ENCODE results near the gene KCNK13. TPM values are rescaled to one million over a fixed set of nuclear protein-coding genes. Genes with fewer than 3 reads are reported as not detected.

KCNK13 gene
- polyA plus RNA-seq, 1 donor from 2014 or later: not detected

DNA sequence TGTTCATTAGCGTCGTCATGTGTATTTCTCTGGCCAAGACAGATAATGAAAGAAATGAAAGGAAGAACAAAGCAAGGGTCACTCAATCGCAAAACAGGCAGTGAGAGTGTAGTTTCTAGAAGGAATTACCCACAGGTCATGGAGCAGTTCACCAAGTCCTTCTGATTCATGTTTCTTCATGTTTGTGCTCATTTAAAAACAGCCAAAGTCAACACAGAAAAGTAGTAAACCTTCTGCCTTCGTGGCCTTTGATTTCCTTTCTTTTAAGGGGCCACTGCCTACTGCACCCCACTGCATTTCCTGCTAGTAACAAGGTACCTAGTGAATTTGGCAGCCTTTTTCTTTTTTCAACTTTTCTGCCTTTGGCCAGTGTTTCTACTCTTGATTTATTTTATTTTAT is 75.1 kb downstream of the KCNK13 start:
- Mint-ChIP-seq H3K4me3 (no peak overlapping the region), H3K4me1 (no peaks in the 10 kb centered on the region), H3K9me3 (peaks cover 0 to 2% (median 0%) of the 10 kb centered on the region in 3 donors), H3K36me3 (no peaks in the 10 kb centered on the region), H3K27me3 (peaks cover 3% of the 10 kb centered on the region), H3K27ac (no peak overlapping the region)

DNA sequence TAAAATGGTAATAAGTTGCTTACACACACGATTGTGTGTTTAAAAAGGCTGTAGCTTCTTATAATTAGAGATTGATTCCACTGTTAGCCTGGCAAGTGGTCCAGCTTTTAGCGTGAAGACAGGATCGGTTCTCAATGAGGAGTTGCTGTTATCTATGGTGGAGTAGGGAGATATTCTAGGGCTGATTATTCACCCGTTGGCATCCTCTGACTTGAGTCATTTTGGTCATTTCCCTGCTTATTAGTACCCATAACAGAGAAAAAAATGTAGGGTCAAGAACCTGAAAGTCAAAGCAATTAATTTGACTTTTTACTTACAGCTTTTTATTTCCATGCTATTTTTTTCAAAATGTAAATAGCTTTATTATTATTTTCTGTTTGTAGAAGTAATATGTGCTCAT is 76.0 kb downstream of the KCNK13 start:
- H3K27me3 Mint-ChIP-seq: peaks cover 2% of the 10 kb centered on the region
- no peak overlapping the region for H3K27ac Mint-ChIP-seq
- no peaks in the 10 kb centered on the region for H3K4me1 Mint-ChIP-seq
- no peak overlapping the region for H3K4me3 Mint-ChIP-seq
- no peaks in the 10 kb centered on the region for H3K36me3 Mint-ChIP-seq
- H3K9me3 Mint-ChIP-seq: peaks cover 0 to 2% (median 0%) of the 10 kb centered on the region in 3 donors

DNA sequence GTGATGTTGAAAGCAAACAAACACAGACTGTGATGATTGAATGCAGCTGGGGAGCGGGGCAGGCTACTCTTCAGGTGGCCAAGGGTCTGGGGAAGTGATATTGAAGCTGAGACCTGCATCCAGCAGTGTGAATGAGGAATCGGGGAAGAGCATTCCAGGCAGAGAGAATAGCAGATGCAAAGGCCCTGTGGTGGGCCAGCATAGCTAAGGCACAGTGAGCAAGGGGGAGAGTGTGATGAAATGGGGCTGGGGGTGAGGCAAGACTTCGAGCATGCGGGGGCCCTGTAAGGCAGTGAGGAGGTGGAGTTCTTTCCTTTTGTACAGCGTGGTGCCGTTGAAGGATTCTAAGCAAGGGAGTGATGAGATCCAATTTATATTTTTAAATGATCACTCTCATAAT is 77.4 kb downstream of the KCNK13 start:
- Mint-ChIP-seq H3K27me3 (peaks cover 2% of the 10 kb centered on the region), H3K27ac (no peak overlapping the region), H3K4me1 (no peaks in the 10 kb centered on the region), H3K4me3 (no peak overlapping the region), H3K36me3 (no peaks in the 10 kb centered on the region), H3K9me3 (peaks cover 0 to 3% (median 0%) of the 10 kb centered on the region in 3 donors)

DNA sequence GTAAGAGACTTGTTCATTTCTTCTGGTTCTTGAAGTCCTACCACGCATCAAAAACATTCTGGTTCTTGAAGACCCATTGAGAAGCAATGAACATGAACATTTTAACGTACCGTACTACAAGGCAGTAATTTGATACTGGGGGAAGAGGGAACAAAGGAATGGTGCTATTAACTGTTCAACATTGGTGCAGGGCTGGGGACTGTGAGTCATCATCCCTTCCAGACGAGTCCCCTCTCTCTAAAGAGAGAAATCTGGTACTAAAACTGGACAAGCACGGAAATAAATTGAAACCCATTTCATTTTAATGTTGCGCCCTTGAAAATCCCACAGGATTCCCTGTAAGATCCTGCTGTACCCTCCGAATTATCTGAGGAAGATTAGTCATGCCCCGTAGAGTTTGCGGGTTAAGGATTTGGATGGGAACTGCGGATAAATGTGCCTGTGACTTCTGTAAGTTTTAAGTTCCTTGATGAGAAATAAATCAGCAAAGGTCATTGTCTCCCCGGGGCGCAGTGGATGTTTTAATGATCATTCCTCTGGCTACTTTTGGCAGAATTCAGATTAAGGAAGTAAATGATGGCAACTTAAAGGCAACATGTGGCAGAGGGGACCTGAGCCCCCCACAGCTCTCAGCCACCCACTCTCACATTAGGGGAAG is 78.6 kb downstream of the KCNK13 start:
- Mint-ChIP-seq H3K27me3 (peaks cover 2% of the 10 kb centered on the region), H3K9me3 (peaks cover 0 to 3% (median 0%) of the 10 kb centered on the region in 3 donors), H3K4me1 (no peaks in the 10 kb centered on the region), H3K27ac (no peak overlapping the region), H3K36me3 (no peaks in the 10 kb centered on the region), H3K4me3 (no peak overlapping the region)

DNA sequence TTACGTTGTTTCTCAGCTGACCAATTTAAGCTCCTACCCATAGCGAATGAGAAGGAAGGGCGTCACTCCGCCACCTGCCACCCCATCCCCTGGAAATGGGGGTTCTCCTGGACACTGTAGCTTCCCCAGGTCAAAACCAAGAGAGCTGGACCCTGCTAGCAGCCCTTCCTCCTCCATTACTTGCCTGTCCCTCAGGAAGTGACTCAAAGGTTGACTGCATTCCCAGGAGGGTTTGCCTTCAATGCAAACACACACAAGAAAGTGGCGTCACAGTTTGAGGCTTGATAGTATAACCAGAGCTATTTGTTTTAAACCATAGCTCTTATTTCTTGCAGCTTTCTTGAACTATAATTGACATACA is 79.1 kb downstream of the KCNK13 start:
- Mint-ChIP-seq H3K27ac (no peak overlapping the region), H3K4me3 (no peak overlapping the region), H3K4me1 (no peaks in the 10 kb centered on the region), H3K27me3 (peaks cover 4% of the 10 kb centered on the region), H3K36me3 (no peaks in the 10 kb centered on the region), H3K9me3 (peaks cover 0 to 3% (median 0%) of the 10 kb centered on the region in 3 donors)

DNA sequence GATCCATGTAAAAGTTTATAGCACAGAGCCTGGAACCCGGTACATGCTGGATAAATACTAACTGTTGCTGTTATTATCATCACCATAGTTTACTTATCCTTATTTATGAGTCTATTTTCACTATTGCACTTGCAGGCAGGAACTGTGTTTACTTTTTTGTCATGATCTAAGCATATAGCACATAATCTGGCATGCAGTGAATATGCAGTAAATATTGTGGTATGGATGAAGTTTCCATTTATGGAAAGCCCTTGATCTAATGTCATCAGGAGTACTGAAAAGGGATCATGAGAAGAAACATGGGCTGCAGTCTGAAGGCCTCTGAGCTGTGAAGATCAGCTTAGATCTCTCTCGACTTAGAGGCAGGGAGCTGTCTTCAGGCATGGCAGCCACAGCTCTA is 91.6 kb downstream of the KCNK13 start:
- Mint-ChIP-seq H3K27me3 (peaks cover 2% of the 10 kb centered on the region), H3K4me3 (no peak overlapping the region), H3K4me1 (peaks cover 0 to 2% (median 0%) of the 10 kb centered on the region in 3 donors), H3K36me3 (no peaks in the 10 kb centered on the region), H3K27ac (no peak overlapping the region), H3K9me3 (peaks cover 10 to 24% (median 13%) of the 10 kb centered on the region in 3 donors)

- Mint-ChIP-seq H3K4me3 (no peak overlapping the region), H3K36me3 (no peaks in the 10 kb centered on the region), H3K4me1 (peaks cover 0 to 2% (median 0%) of the 10 kb centered on the region in 3 donors), H3K27ac (no peak overlapping the region), H3K9me3 (peaks cover 10 to 24% (median 13%) of the 10 kb centered on the region in 3 donors), H3K27me3 (peaks cover 3% of the 10 kb centered on the region)
Observed at GRCh38 chr14:90154110-90154509, 92.3 kb downstream of the KCNK13 start.

GRCh38 chr14:90159146-90159545 is 97.4 kb downstream of the KCNK13 start:
- peaks cover 3 to 14% (median 4%) of the 10 kb centered on the region in 3 donors for H3K9me3 Mint-ChIP-seq
- no peaks in the 10 kb centered on the region for H3K4me1 Mint-ChIP-seq
- H3K27me3 Mint-ChIP-seq: peaks cover 8% of the 10 kb centered on the region
- peaks cover 3% of the 10 kb centered on the region for H3K36me3 Mint-ChIP-seq
- no peak overlapping the region for H3K27ac Mint-ChIP-seq
- H3K4me3 Mint-ChIP-seq: no peak overlapping the region

- Mint-ChIP-seq H3K9me3 (peaks cover 1 to 11% (median 4%) of the 10 kb centered on the region in 3 donors), H3K27ac (no peak overlapping the region), H3K4me1 (no peaks in the 10 kb centered on the region), H3K4me3 (no peak overlapping the region), H3K36me3 (peaks cover 3% of the 10 kb centered on the region), H3K27me3 (peaks cover 8% of the 10 kb centered on the region)
Observed at GRCh38 chr14:90159688-90160087, 97.9 kb downstream of the KCNK13 start.

- no peaks in the 10 kb centered on the region for H3K4me1 Mint-ChIP-seq
- peaks cover 3% of the 10 kb centered on the region for H3K36me3 Mint-ChIP-seq
- H3K4me3 Mint-ChIP-seq: no peak overlapping the region
- peaks cover 1 to 10% (median 9%) of the 10 kb centered on the region in 3 donors for H3K9me3 Mint-ChIP-seq
- no peak overlapping the region for H3K27ac Mint-ChIP-seq
- H3K27me3 Mint-ChIP-seq: peaks cover 8% of the 10 kb centered on the region
Observed at GRCh38 chr14:90161129-90161528, 99.3 kb downstream of the KCNK13 start.

DNA sequence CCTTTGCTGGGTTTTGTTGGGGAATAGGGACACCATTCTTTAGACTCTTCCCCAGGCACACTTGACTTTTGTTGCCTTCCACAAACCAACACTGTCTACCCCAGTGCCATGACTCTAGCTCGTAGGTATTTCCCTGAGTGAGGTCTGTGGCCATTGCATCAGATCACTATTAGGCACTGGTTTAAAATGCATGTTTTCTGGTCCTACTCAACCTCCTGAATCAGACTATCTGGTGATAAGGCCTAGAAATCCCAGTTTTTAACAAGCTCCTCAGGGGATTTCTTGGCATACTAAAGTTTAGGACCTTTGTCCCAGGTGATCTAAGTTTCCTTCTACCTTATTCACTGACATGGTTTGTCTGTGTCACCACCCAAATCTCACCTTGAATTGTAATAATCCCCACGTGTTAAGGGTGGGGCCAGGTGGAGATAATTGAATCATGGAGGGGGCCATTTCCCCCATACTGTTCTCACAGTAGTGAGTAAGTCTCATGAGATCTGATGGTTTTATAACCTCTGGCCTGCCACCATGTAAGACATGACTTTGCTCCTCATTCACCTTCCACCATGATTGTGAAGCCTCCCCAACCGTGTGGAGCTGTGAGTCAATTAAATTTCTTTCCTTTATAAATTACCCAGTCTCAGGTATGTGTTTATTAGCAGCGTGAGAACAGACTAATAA is 106.8 kb downstream of the KCNK13 start:
- H3K4me1 Mint-ChIP-seq: no peaks in the 10 kb centered on the region
- peaks cover 2 to 10% (median 7%) of the 10 kb centered on the region in 3 donors for H3K9me3 Mint-ChIP-seq
- no peak overlapping the region for H3K27ac Mint-ChIP-seq
- H3K36me3 Mint-ChIP-seq: no peaks in the 10 kb centered on the region
- no peak overlapping the region for H3K4me3 Mint-ChIP-seq
- peaks cover 6% of the 10 kb centered on the region for H3K27me3 Mint-ChIP-seq

GRCh38 chr14:90175631-90176030 is 113.8 kb downstream of the KCNK13 start:
- H3K9me3 Mint-ChIP-seq: peaks cover 0 to 5% (median 2%) of the 10 kb centered on the region in 3 donors
- H3K4me1 Mint-ChIP-seq: no peaks in the 10 kb centered on the region
- peaks cover 4% of the 10 kb centered on the region for H3K27me3 Mint-ChIP-seq
- H3K36me3 Mint-ChIP-seq: no peaks in the 10 kb centered on the region
- H3K4me3 Mint-ChIP-seq: no peak overlapping the region
- H3K27ac Mint-ChIP-seq: no peak overlapping the region

DNA sequence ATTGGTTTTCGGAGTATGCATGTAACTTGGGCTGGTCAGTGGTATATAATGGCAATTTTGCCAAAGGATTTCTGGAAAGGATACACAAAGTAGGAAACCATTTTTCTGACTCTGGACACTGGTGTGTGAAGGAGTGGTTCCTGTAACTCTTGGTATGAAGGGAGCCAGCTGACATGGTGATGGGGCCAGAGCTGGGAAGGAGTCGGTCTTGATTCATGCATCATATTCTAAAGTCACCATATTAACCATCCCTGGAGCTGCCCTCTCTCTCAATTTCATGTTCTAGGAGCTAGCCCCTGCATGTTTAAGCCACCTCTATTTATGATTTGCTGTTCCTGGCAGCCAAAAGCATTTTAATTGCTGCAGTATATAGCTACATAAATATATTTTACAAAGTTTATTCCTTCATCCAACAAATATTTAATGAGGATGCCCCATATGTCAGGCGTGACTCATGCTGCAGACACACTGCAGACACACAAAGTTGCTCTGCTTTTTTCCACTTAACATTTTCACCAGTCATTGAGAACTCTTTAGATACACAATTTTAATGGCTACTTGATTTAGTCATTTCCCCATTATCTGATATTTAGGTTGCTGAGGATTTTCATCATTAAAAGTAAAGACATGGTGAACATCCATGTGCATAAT is 115.9 kb downstream of the KCNK13 start:
- no peaks in the 10 kb centered on the region for H3K36me3 Mint-ChIP-seq

GRCh38 chr14:90179357-90179756 is 117.6 kb downstream of the KCNK13 start:
- Mint-ChIP-seq H3K4me3 (no peak overlapping the region), H3K4me1 (no peaks in the 10 kb centered on the region), H3K27me3 (no peaks in the 10 kb centered on the region), H3K36me3 (no peaks in the 10 kb centered on the region), H3K27ac (no peak overlapping the region), H3K9me3 (peaks cover 0 to 8% (median 5%) of the 10 kb centered on the region in 3 donors)

More for the DNA sequence above, 115.9 kb downstream of the KCNK13 start:
- Mint-ChIP-seq H3K27me3 (peaks cover 2% of the 10 kb centered on the region), H3K27ac (no peak overlapping the region), H3K4me3 (no peak overlapping the region), H3K4me1 (no peaks in the 10 kb centered on the region), H3K9me3 (peaks cover 2 to 8% (median 5%) of the 10 kb centered on the region in 3 donors)

Data from IgD-negative memory B cell (primary cell).